ENCODE measurements around the gene CDIP1.

CDIP1 gene

GRCh38 chr16:4491898-4492297 is 46.7 kb downstream of the CDIP1 start:
- DNase-seq (ENCODE audit: low read depth, low spot score): no peak

GRCh38 chr16:4489030-4489429 is 49.5 kb downstream of the CDIP1 start:
- DNase-seq (ENCODE audit: low read depth, low spot score): no peak

DNA sequence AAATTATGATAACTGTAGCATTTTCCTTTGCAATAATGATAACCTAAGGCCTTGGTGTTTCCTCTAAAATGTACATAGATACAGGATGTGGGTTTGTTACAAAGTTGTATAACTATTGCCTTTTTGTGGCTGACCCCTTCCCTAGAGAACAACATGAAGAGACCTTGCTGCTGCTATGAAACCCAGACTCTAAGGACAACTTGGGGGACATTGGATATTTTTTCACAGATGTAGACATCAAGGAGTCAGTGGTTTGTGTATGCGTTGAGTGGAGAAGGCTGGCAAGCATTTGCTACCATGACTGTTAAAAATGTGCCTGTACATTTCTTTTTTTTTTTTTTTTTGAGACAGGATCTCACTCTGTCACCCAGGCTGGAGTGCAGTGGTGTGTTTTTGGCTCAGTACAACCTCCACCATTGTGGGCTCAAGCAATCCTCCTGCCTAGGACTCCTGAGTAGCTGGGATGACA is 50.0 kb downstream of the CDIP1 start:
- no peak for DNase-seq (ENCODE audit: low read depth, low spot score)

DNA sequence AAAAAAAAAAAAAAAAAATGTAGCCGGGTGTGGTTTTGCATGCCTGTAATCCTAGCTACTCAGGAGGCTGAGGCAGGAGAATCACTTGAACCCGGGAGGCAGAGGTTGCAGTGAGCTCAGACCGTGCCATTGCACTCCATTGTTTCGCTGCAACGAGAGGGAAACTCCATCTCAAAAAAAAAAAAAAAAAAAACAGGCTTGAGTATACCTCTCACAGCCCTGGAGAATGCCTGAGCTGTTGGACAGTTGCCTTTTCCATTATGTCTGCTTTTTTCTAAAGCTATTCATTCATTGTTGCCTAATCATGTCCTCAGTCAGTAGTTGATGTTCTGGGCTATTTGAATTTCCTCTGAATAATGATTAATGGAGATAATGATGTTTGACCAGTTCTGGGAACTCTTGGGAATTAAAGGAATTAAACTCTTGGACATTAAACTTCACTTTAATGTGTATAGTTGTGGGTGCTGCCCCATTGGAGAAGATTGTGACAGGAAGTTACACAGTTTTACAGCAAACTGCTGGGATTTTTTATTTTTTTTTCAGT is 50.5 kb downstream of the CDIP1 start:
- DNase-seq (ENCODE audit: low read depth, low spot score): no peak

- DNase-seq (ENCODE audit: low read depth, low spot score): no peak
Observed at GRCh38 chr16:4486126-4486893, 52.3 kb downstream of the CDIP1 start.

- DNase-seq (ENCODE audit: low read depth, low spot score): no peak
Observed at GRCh38 chr16:4481963-4482362, 56.6 kb downstream of the CDIP1 start.

DNA sequence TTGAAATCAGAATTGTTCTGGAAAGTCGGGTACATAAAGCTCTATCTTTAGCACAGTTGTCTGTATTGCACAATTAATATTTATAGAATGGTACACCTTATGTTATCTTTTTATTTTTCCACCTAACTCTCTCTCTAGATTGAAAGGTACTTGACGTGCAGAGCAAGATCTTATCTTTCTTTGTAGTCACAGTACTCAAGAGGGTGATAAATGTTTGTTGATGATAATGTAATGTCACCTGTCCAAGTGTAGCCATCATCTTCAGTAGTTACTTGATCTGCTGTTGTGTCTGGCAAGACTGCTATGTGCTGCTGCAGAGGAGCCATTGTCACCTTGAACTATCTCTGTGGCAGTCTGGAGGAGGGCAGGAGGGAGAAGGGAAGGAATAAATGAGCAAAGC is 57.0 kb downstream of the CDIP1 start:
- DNase-seq (ENCODE audit: low read depth, low spot score): no peak

DNA sequence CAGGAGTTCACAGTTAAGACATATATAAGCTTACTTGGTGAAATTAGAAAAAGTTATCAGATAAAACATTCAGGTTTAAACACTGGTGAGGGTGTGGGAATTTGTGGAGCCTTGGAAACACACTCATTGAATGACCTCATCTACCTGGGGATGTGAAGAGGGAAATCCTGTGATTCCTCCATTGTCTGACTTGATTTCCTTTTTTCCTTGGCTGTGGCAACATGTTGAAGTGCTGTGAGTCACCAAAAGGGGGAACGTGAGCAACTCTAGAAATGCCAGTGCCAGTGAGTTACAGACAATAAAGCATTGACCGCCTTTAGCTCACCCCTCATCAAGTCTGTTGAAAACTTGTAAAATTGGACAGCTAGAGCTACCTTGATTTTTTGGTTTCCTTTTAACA is 60.6 kb downstream of the CDIP1 start:
- no peak for DNase-seq (ENCODE audit: low read depth, low spot score)

DNA sequence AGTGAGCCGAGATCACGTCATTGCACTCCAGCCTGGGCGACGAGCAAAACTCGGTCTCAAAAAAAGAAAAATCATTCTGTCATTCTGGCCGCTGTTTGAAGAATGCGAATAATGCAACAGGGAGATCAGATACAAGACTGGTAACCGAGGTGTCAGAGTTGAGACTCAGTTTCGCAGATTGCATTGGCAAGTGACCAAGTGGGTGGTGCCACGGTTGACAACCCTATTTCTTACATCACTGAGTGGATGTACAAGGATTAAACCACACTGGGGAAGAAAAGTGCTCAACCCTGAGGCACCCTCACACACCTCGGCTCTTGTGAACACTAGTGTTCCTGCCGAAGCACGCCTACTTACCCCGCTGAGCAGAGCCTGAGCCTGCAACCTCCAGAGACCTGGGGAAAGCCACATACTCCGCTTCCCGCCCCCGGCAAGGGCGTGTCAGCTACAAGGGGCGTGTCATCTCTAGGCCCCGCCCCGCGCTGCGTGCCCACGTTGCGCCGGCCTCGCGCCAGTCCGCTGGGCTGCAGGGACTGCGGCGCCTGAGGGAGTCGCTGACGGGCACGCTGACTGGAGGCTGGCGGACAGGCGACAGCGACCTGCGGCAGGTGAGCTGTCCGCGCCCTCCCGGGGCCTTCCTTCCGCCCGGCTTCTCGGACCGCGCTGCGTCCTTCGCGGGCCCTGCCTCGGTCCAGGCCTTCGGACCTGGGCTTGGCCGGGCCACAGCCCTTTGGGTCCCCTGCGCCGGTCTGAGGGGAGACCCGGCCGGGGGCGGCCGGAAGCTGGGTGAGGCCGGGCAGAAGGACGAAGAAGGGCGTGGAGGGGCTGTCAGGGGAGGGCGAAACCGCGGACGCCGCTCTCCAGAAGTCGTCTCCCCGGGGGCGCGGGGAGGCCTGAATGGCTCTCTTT is 62.4 kb downstream of the CDIP1 start, which contains the start of gene HMOX2:
Gene HMOX2, plus strand, starts transcription at position 519 of the 909 bp plus-strand sequence. CDS start 29,127 bp downstream, outside the sequence.
- DNase-seq (ENCODE audit: low read depth, low spot score): peak; percentile 88

DNA sequence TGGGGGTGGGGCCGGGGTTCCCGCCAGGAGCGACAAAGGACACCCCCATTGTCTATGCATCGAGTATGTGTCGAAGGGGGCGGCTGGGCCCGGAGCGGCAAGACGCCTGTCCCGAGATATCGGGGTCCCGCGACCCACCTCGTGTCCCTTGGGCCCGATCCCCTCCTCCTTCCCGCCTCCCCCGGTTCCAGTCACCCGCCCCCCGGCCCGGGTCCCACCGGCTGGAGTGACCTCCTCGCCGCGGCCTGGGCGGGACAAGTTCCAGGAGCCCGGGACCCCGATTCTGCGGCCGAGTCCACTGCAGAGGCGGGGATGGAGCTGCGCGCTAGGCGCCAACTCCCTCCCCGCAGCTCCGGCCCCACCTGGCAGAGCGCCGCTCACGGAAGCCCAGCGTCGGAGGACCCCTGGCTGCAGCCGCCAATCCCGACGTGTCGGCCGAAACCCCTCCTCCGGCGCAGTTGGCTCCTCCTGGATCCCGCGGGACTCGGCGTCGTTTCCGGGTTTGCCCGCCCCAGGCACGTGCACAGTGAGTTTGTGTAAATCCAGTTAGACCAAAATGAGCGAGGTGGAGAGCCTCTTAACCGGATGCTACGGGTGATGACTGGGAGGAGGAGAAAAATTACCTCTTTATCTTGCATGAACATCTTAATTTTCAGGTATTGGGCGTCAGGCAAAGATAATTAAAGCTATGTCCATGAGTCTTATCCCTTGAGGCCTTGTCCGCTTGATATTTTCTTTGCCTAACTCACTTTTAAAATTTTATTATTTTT is 64.2 kb downstream of the CDIP1 start, which contains the start of gene NMRAL1:
Gene NMRAL1, minus strand, starts transcription at position 434 of the 770 bp plus-strand sequence. CDS start 493 bp downstream, outside the sequence.
- peak; percentile 58 for DNase-seq (ENCODE audit: low read depth, low spot score)

DNA sequence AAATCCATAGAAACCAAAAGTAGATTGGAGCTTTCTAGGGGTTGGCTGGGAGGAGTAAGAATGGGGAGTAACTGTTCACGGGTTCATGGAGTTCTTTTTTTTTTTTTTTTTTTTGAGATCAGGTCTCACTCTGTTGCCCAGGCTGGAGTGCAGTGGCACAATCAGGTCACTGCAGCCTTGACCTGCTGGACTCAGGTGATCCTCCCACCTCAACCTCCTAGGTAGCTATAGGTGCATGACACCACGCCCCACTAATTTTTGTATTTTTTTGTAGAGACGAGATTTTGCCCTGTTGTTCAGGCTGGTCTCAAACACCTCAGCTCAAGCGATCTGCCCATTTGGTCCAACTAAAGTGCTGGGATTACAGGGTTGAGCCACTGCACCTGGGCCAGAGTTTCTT is 65.7 kb downstream of the CDIP1 start:
- no peak for DNase-seq (ENCODE audit: low read depth, low spot score)

- DNase-seq (ENCODE audit: low read depth, low spot score): no peak
Observed at GRCh38 chr16:4471869-4472268, 66.7 kb downstream of the CDIP1 start.

DNA sequence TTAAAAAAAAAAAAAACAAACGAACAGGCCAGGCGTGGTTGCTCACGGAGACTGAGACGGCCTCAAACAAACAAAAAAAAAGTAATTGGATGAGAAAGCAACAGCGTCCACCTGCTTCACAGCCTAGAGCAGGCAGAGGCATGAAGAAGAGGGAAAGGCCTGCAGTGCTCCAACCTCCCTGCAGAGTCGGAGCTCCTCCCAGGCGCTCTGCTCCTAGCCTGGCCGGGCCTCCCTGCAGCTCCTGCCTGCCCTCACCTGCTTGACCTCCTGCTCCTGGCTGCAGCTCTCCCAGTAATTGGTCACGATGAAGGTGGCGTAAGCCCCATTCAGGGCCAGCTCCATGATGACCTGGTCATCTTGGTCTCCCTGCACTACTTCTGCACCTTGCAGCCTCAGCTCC is 69.6 kb downstream of the CDIP1 start:
- no peak for DNase-seq (ENCODE audit: low read depth, low spot score)

DNA sequence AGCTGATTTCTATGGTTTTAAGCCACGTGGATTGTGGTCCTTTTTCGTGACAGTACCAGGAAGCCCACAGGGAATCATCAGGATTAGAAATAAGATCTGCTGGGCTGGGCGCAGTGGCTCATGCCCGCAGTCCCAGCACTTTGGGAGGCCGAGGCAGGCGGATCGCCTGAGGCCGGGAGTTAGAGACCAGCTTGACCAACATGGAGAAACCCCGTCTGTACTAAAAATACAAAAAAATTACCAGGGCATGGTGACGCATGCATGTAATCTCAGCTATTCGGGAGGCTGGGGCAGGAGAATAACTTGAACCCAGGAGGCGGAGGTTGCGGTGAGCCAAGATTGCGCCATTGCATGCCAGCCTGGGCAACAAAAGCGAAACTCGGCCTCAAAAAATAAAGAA is 70.7 kb downstream of the CDIP1 start:
- no peak for DNase-seq (ENCODE audit: low read depth, low spot score)

DNA sequence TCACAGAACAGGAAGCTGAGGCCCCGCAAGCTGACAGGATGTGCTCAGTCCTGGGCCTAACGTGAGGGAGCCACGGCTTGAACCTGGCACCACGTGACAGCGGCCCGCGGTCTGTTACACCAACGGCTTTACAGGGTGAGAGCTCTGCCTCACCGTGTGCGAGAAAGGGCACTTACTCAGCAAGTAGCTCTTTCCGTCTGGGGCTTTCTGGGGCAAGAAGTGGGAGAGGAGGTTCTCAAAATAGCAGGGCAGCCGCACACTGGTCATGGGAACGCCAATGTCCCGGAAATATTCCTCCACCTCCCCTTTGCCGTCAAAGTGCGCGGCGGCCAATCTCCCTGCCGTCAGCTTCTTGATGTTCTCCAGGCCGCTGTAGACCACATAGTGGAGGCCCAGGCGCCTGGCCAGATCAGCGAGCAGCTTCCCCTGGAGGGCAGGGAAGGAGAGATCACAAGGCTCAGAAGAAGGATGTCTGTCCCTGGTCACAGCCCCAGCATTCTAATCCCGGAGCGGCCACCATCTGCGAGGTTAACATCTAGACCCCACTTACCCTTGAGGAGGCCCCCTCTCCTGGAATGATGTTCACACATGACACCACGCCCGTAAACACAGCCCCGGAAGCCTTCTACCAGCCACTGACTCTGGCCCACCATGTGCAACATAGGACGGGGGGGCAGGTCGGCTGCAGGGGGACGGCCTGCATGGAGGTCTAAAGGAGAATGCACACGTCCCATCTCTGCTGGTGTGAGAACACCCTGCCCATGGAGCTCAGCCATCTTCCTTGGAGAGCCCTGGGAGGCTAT is 72.4 kb downstream of the CDIP1 start:
- no peak for DNase-seq (ENCODE audit: low read depth, low spot score)

- no peak for DNase-seq (ENCODE audit: low read depth, low spot score)
Observed at GRCh38 chr16:4463522-4464163, 74.9 kb downstream of the CDIP1 start.

DNA sequence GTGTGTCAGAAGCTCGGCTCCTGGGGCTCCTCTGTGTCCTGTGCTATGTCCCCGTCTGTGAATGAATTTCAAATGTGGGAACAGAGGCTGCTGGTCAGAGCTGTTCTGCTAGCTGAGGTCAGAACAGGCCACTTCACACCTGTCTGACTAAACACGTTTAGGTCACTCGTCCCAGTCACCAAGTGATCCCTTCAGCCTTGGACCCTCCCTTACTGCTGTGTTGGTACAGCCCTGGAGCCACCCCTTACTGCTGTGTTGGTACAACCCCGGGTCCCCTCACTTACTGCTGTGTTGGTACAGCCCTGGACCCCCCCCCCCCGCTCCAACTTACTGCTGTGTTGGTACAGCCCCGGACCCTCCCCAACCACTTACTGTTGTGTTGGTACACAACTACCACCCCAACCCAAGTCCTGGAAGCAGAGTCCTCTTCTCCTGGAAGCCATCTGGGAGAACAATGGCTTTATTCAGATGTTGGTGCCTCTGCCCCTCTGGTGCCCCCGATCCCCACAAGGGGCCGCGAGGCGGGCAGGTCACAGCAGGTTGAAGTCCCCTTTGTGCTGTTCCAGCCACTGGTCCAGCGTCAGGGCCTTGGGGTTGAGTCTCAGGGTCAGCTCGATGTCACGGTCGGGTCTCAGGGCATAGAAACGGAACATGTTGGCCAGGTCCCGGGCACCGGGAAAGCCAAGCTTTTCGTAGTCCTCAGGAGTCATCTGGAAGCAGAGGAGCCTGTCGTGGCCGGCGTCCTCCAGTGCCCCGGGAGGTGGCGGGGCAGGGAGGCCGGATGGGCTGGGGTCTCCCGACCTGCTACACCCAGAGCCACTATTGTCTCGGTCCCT is 77.1 kb downstream of the CDIP1 start:
- DNase-seq (ENCODE audit: low read depth, low spot score): no peak

DNA sequence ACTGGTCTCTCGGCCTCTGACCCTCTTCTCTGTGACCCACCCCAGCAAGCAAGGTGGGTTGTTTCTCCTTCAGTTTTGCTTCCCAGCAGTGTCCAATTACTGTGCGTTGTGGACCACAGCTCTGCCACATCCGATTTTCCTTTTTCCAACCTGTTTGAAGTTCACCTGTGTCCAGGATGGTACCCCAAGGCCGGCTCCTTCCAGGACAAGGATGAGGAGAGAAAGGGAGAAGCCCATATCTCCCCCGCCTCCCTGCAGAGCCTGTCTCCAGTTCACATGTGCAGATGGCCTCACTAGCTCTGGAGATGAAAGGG is 77.7 kb downstream of the CDIP1 start:
- no peak for DNase-seq (ENCODE audit: low read depth, low spot score)
